ENCODE measurements around the gene NCAM1. TPM values are rescaled to one million over a fixed set of nuclear protein-coding genes. Genes with fewer than 3 reads are reported as not detected.

Gene NCAM1
- total RNA-seq, 3 donors from 2014 or later: 6.3 to 97.0 (median 9.3) TPM

- ATAC-seq (no peak), DNase-seq (no peak)
- TF ChIP-seq CTCF (IDR thresholded peaks at IDR 0.05): no peak
- H3K9me3 ChIP-seq: no peaks in the 10 kb centered on the region
- intact Hi-C loops (cut with DNase I, micrococcal nuclease): no loop called here
- H3K36me3 ChIP-seq (ENCODE audit: low read depth): no peaks in the 10 kb centered on the region
- no peaks in the 10 kb centered on the region for H3K4me1 ChIP-seq (ENCODE audit: low read depth)
- H3K4me3 ChIP-seq: no peak overlapping the region
Observed at GRCh38 chr11:113121746-113122145, 160.5 kb downstream of the NCAM1 start.

GRCh38 chr11:113124006-113124405 is 162.8 kb downstream of the NCAM1 start:
- no peak for ATAC-seq
- no peak for DNase-seq
- intact Hi-C loops (cut with DNase I, micrococcal nuclease): no loop called here
- no peaks in the 10 kb centered on the region for H3K36me3 ChIP-seq (ENCODE audit: low read depth)
- H3K9me3 ChIP-seq: no peaks in the 10 kb centered on the region
- no peak overlapping the region for H3K4me3 ChIP-seq
- no peak for TF ChIP-seq CTCF (IDR thresholded peaks at IDR 0.05)
- H3K4me1 ChIP-seq (ENCODE audit: low read depth): no peaks in the 10 kb centered on the region

DNA sequence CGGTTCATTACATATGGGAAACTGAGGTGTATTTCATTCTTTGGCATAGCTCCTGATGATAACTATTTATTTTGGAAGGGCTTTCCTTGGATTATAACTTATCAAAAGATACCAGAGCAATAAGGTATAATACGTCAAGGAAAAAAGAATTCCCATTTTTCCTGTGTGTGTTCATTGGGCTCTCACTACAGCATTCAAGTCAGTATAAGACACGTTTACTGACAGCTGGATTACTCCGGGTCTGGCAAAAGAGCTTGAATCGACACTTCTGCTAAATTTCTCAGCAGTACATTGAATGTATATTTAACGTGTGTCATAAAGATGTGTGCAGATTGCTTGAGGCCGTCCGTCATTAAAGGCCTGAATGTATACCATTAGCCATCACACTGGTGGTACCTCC is 163.4 kb downstream of the NCAM1 start:
- ATAC-seq (no peak), DNase-seq (no peak)
- no peaks in the 10 kb centered on the region for H3K4me1 ChIP-seq (ENCODE audit: low read depth)
- H3K4me3 ChIP-seq: no peak overlapping the region
- no peaks in the 10 kb centered on the region for H3K9me3 ChIP-seq
- intact Hi-C loops (cut with DNase I, micrococcal nuclease): no loop called here
- no peaks in the 10 kb centered on the region for H3K36me3 ChIP-seq (ENCODE audit: low read depth)
- no peak for TF ChIP-seq CTCF (IDR thresholded peaks at IDR 0.05)

DNA sequence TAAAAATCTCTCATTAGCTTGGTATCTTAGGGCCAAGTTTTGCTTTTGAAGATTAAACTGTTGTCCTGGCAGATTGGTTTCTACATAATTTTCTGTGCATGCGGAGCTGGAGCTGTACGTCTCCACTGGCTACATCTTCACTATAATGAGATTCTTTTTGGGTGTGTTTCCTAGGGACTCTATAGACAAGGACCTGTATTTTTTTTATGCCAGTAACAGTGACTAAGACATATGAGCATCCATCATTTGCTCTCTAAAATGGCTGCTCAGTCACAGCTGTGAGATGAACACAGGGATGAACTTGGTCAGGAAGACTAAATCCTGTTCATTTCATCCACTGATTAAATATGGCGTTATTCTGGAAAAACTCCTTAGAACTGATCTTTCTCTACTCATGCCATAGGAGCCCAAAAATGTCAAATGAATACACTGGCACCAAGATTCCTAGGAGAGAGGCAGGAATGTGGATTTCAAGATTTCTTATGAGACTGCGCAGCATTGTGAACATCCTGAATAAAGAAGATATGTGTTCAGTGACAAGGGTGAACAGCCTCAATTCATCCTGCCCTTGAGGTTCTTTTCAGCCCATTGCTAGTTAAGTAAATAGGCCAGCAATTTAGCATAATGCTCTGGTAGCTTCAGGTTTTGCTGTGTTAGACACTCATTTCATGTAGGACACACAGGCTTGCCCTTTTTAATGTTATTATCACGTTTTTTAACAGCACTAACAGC is 168.2 kb downstream of the NCAM1 start:
- no peak for TF ChIP-seq CTCF (IDR thresholded peaks at IDR 0.05)
- Histone ChIP-seq H3K36me3 (ENCODE audit: low read depth) (no peaks in the 10 kb centered on the region), H3K4me1 (ENCODE audit: low read depth) (no peaks in the 10 kb centered on the region), H3K9me3 (no peaks in the 10 kb centered on the region), H3K4me3 (no peak overlapping the region)
- no peak for ATAC-seq
- intact Hi-C loops (cut with DNase I, micrococcal nuclease): no loop called here
- no peak for DNase-seq

GRCh38 chr11:113131036-113131775 is 170.0 kb downstream of the NCAM1 start:
- Histone ChIP-seq H3K9me3 (no peaks in the 10 kb centered on the region), H3K4me3 (no peak overlapping the region), H3K4me1 (ENCODE audit: low read depth) (no peaks in the 10 kb centered on the region), H3K36me3 (ENCODE audit: low read depth) (no peaks in the 10 kb centered on the region)
- DNase-seq (no peak), ATAC-seq (no peak)
- no peak for TF ChIP-seq CTCF (IDR thresholded peaks at IDR 0.05)
- intact Hi-C loops (cut with DNase I, micrococcal nuclease): no loop called here

Data from mucosa of descending colon (tissue), 3 donors.